ENCODE measurements around the gene OR4D5. TPM values are rescaled to one million over a fixed set of nuclear protein-coding genes. Genes with fewer than 3 reads are reported as not detected.

The OR4D5 gene
- total RNA-seq, 1 donor from 2014 or later = not detected

GRCh38 chr11:123977731-123978347 is 38.4 kb downstream of the OR4D5 start, which contains the start of gene OR10S1:
Gene OR10S1 (minus strand): TSS chr11:123977781. CDS start chr11:123977664, 117 bp downstream.
- no peak for DNase-seq
- Mint-ChIP-seq H3K4me1 (no peaks in the 10 kb centered on the region), H3K9me3 (peaks cover 5% of the 10 kb centered on the region), H3K27ac (no peak within 1 kb of the TSS), H3K27me3 (no peaks in the 10 kb centered on the region), H3K4me3 (no peak within 1 kb of the TSS), H3K36me3 (ENCODE audit: low read depth) (no peaks in the 10 kb centered on the region)
- TF ChIP-seq CTCF (IDR thresholded peaks at IDR 0.05) = no peak
- ChIA-PET POLR2A (no interaction called here), CTCF (no interaction called here)
- intact Hi-C loops (cut with micrococcal nuclease) = no loop called here
- ATAC-seq (ENCODE audit: low read depth) = no peak

GRCh38 chr11:123979311-123979710 is 39.9 kb downstream of the OR4D5 start:
- no peak for TF ChIP-seq CTCF (IDR thresholded peaks at IDR 0.05)
- CTCF ChIA-PET = no interaction called here
- Mint-ChIP-seq H3K36me3 (ENCODE audit: low read depth) (no peaks in the 10 kb centered on the region), H3K4me1 (no peaks in the 10 kb centered on the region), H3K4me3 (no peak overlapping the region), H3K27me3 (no peaks in the 10 kb centered on the region), H3K27ac (no peak overlapping the region), H3K9me3 (peaks cover 7% of the 10 kb centered on the region)
- POLR2A ChIA-PET = no interaction called here
- DNase-seq (no peak), ATAC-seq (ENCODE audit: low read depth) (no peak)
- intact Hi-C loops (cut with micrococcal nuclease) = no loop called here

Other genes starting within 250 kb of the OR4D5 start
- 23.3 and 27.8 TPM in 2 replicates for gene ZNF202, start 198.0 kb upstream of the OR4D5 start, total RNA-seq
- gene OR6X1, start 185.1 kb upstream of the OR4D5 start, total RNA-seq = not detected in 2 replicates
- gene OR6M1, start 133.3 kb upstream of the OR4D5 start, total RNA-seq = not detected in 2 replicates
- not detected in 2 replicates for gene TMEM225, start 53.9 kb upstream of the OR4D5 start, total RNA-seq
- not detected in 2 replicates for gene OR8D4, start 37.5 kb upstream of the OR4D5 start, total RNA-seq
- gene OR6T1, start 4.2 kb downstream of the OR4D5 start, total RNA-seq = not detected in 2 replicates
- gene OR10S1, start 38.2 kb downstream of the OR4D5 start, total RNA-seq = not detected in 2 replicates
- gene OR10G6, start 55.5 kb downstream of the OR4D5 start, total RNA-seq = not detected in 2 replicates
- not detected in 2 replicates for gene OR10G4, start 73.4 kb downstream of the OR4D5 start, total RNA-seq
- gene OR10G9, start 83.4 kb downstream of the OR4D5 start, total RNA-seq = not detected in 2 replicates
- not detected in 2 replicates for gene OR10G8, start 87.2 kb downstream of the OR4D5 start, total RNA-seq
- not detected in 2 replicates for gene OR10G7, start 101.7 kb downstream of the OR4D5 start, total RNA-seq
- 1.5 and 2.1 TPM in 2 replicates for gene VWA5A, start 175.8 kb downstream of the OR4D5 start, total RNA-seq
- not detected in 2 replicates for gene OR10D3, start 243.7 kb downstream of the OR4D5 start, total RNA-seq